SKM-1 treated with dmso at 0.1 percent for 144 hours (cell line): Measurements from ENCODE around the gene KANSL1.
A peak's percentile ranks its signal among the peaks of the same experiment; 100 is the strongest.

Experiments
- DNase-seq: peaks from one replicate; lab custom pipeline; 2025; ENCODE audit not compliant: unreplicated experiment; lab: John Stamatoyannopoulos, UW

Gene KANSL1

GRCh38 chr17:46044286-46044928 is 148.8 kb downstream of the KANSL1 start:
- peak; percentile 51 for DNase-seq

GRCh38 chr17:46043606-46044005 is 149.6 kb downstream of the KANSL1 start:
- no peak for DNase-seq

GRCh38 chr17:46042925-46043324 is 150.3 kb downstream of the KANSL1 start:
- DNase-seq: no peak

GRCh38 chr17:46042246-46042645 is 151.0 kb downstream of the KANSL1 start:
- DNase-seq: no peak

- DNase-seq: no peak
Observed at GRCh38 chr17:46039592-46040186, 153.5 kb downstream of the KANSL1 start.

GRCh38 chr17:46038937-46039336 is 154.3 kb downstream of the KANSL1 start:
- DNase-seq: no peak

- no peak for DNase-seq
Observed at GRCh38 chr17:46038414-46038813, 154.8 kb downstream of the KANSL1 start.

GRCh38 chr17:46037722-46038255 is 155.4 kb downstream of the KANSL1 start:
- no peak for DNase-seq

- DNase-seq: no peak
Observed at GRCh38 chr17:46036491-46036890, 156.7 kb downstream of the KANSL1 start.

GRCh38 chr17:46035112-46035818 is 158.0 kb downstream of the KANSL1 start:
- no peak for DNase-seq

- DNase-seq: no peak
Observed at GRCh38 chr17:46033392-46033791, 159.8 kb downstream of the KANSL1 start.

GRCh38 chr17:46032909-46033308 is 160.3 kb downstream of the KANSL1 start:
- DNase-seq: no peak

GRCh38 chr17:46031920-46032319 is 161.3 kb downstream of the KANSL1 start:
- DNase-seq: no peak

- DNase-seq: no peak
Observed at GRCh38 chr17:46031440-46031839, 161.8 kb downstream of the KANSL1 start.

GRCh38 chr17:46030752-46031151 is 162.5 kb downstream of the KANSL1 start:
- DNase-seq: no peak

- DNase-seq: no peak
Observed at GRCh38 chr17:46029627-46030026, 163.6 kb downstream of the KANSL1 start.

GRCh38 chr17:46028981-46029565 is 164.2 kb downstream of the KANSL1 start:
- DNase-seq: no peak

GRCh38 chr17:46028374-46028773 is 164.9 kb downstream of the KANSL1 start:
- DNase-seq: no peak

- DNase-seq: no peak
Observed at GRCh38 chr17:46027976-46028325, 165.3 kb downstream of the KANSL1 start.

- DNase-seq: no peak
Observed at GRCh38 chr17:46027048-46027975, 165.9 kb downstream of the KANSL1 start.
